Mesothelial cell of epicardium (in vitro differentiated cells): ENCODE data around the gene REEP6. TPM values are rescaled to one million over a fixed set of nuclear protein-coding genes. Genes with fewer than 3 reads are reported as not detected.

Experiments
- DNase-seq, 2 experiments: peaks; one replicate each; pipeline ENCODE4 v3.0.0; 2021; ENCODE audit warnings: low spot score in 2 of 2; ENCODE audit not compliant: unreplicated experiment in 2 of 2
- H3K27ac Mint-ChIP-seq: 2 replicates; pipeline ENCODE4 v1.8.0; 2021; ENCODE audit warnings: mixed read lengths
- H3K27me3 Mint-ChIP-seq: 2 replicates; pipeline ENCODE4 v1.8.0; 2021; ENCODE audit warnings: low read depth, mixed read lengths
- H3K36me3 Mint-ChIP-seq: 2 replicates; pipeline ENCODE4 v1.8.0; 2021; ENCODE audit warnings: mixed read lengths
- H3K4me1 Mint-ChIP-seq: 2 replicates; pipeline ENCODE4 v1.8.0; 2021; ENCODE audit warnings: mixed read lengths
- H3K4me3 Mint-ChIP-seq: 2 replicates; pipeline ENCODE4 v1.8.0; 2021; ENCODE audit warnings: mild to moderate bottlenecking, moderate library complexity, mixed read lengths
- H3K9me3 Mint-ChIP-seq: 2 replicates; pipeline ENCODE4 v1.8.0; 2021; ENCODE audit warnings: mixed read lengths
- CTCF ChIP-seq: fragments of 200-600 bp; sonication (generic); IDR thresholded peaks from one replicate; pipeline ENCODE4 v1.5.0; 2021; ENCODE audit warnings: antibody characterized with exemption; ENCODE audit not compliant: unreplicated experiment
- total RNA-seq: library from RNA; stranded (reverse); gene quantifications from 3 replicates; pipeline ENCODE4 v1.2.1, GENCODE V29; 2021

REEP6 gene
- total RNA-seq, 1 donor from 2014 or later = 3.8 TPM

- Mint-ChIP-seq H3K36me3 (no peaks in the 10 kb centered on the region), H3K27me3 (peaks cover 58% of the 10 kb centered on the region), H3K9me3 (no peaks in the 10 kb centered on the region), H3K27ac (peak overlapping the region; percentile 97), H3K4me1 (peaks cover 21% of the 10 kb centered on the region), H3K4me3 (peak overlapping the region; percentile 78)
- TF ChIP-seq CTCF = no peak
- peak; percentile 82 to 94 for DNase-seq
These were observed 17.0 kb downstream of the REEP6 start for GRCh38 chr19:1507763-1508506.

- Mint-ChIP-seq H3K36me3 (no peaks in the 10 kb centered on the region), H3K4me1 (peaks cover 18% of the 10 kb centered on the region), H3K9me3 (no peaks in the 10 kb centered on the region), H3K27ac (no peak overlapping the region), H3K4me3 (no peak overlapping the region), H3K27me3 (peaks cover 54% of the 10 kb centered on the region)
- DNase-seq = no peak
- TF ChIP-seq CTCF = no peak
These were observed 17.5 kb downstream of the REEP6 start for GRCh38 chr19:1508507-1508856.

GRCh38 chr19:1509602-1510441 is 18.8 kb downstream of the REEP6 start:
- no peak for DNase-seq
- TF ChIP-seq CTCF = no peak
- Mint-ChIP-seq H3K36me3 (no peaks in the 10 kb centered on the region), H3K27ac (peak overlapping the region; percentile 22), H3K27me3 (peaks cover 50% of the 10 kb centered on the region), H3K4me1 (peaks cover 15% of the 10 kb centered on the region), H3K4me3 (peak overlapping the region; percentile 32), H3K9me3 (no peaks in the 10 kb centered on the region)

GRCh38 chr19:1510442-1510806 is 19.4 kb downstream of the REEP6 start:
- no peak for DNase-seq
- no peaks in the 10 kb centered on the region for H3K9me3 Mint-ChIP-seq
- peaks cover 50% of the 10 kb centered on the region for H3K27me3 Mint-ChIP-seq
- TF ChIP-seq CTCF = no peak
- H3K4me1 Mint-ChIP-seq = peaks cover 15% of the 10 kb centered on the region
- H3K36me3 Mint-ChIP-seq = no peaks in the 10 kb centered on the region
- no peak overlapping the region for H3K27ac Mint-ChIP-seq
- H3K4me3 Mint-ChIP-seq = no peak overlapping the region

- TF ChIP-seq CTCF = no peak
- H3K9me3 Mint-ChIP-seq = no peaks in the 10 kb centered on the region
- peaks cover 51% of the 10 kb centered on the region for H3K27me3 Mint-ChIP-seq
- H3K27ac Mint-ChIP-seq = peak overlapping the region; percentile 61
- DNase-seq = no peak
- H3K4me1 Mint-ChIP-seq = peaks cover 15% of the 10 kb centered on the region
- no peak overlapping the region for H3K4me3 Mint-ChIP-seq
- H3K36me3 Mint-ChIP-seq = no peaks in the 10 kb centered on the region
These were observed 19.8 kb downstream of the REEP6 start for GRCh38 chr19:1510807-1511206.
